HEK293T (cell line): ENCODE measurements around the gene SLC25A19.

ENCODE experiments used
- ARNT ChIP-seq: fragments of 450-650 bp; IDR thresholded peaks from 2 replicates; pipeline ENCODE4 v1.6.1; 2017; ENCODE audit warnings: mild to moderate bottlenecking
- BHLHE40 ChIP-seq: fragments of 450-650 bp; IDR thresholded peaks from 2 replicates; pipeline ENCODE4 v1.6.1; 2016; ENCODE audit warnings: mild to moderate bottlenecking, moderate library complexity, borderline replicate concordance
- FOXM1 ChIP-seq: fragments of 450-650 bp; IDR thresholded peaks from 2 replicates; pipeline ENCODE4 v1.6.1; 2017; ENCODE audit warnings: mild to moderate bottlenecking, borderline replicate concordance
- HDGF ChIP-seq: fragments of 450-650 bp; IDR thresholded peaks from 2 replicates; pipeline ENCODE4 v1.6.1; 2017; ENCODE audit warnings: antibody characterized with exemption, borderline replicate concordance
- L3MBTL2 ChIP-seq: fragments of 450-650 bp; conservative IDR thresholded peaks from 2 replicates; pipeline ENCODE4 v1.6.1; 2016; ENCODE audit warnings: mild to moderate bottlenecking
- PKNOX1 ChIP-seq: fragments of 450-650 bp; IDR thresholded peaks from 2 replicates; pipeline ENCODE4 v1.6.1; 2016
- SP1 ChIP-seq: fragments of 450-650 bp; IDR thresholded peaks from 2 replicates; pipeline ENCODE4 v1.6.1; 2017

DNA sequence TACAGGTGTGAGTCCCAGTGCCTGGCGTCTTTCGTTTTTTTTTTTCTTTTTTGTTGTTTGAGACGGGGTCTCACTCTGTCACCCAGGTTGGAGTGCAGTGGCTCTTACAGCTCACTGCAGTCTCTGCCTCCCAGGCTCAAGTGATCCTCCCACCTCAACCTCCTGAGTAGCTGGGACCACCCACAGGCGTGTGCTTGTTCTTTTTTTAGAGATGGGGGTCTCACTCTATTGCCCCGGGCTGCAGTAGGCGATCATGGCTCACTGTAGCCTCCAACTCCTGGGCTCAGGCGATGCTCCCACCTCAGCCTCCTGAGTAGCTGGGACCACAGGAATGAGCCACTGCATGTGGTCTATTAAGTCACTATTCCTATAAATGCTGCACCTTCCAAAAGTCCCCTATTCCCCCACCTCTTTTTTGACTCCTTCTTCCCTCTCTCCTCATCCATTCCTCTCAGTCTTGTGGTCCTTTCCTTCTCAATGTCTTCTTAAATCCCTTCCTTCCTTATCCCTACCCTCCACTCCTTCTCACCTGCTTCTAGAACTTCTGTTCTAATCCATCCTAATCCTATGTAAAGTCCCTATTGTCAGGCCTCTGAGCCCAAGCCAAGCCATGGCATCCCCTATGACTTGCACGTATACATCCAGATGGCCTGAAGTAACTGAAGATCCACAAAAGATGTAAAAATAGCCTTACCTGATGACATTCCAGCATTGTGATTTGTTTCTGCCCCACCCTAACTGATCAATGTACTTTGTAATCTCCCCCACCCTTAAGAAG lies 37.0 kb downstream of the SLC25A19 start:
- TF ChIP-seq SP1 (no peak), PKNOX1 (no peak), L3MBTL2 (no peak), HDGF (no peak), ARNT (no peak), BHLHE40 (no peak), FOXM1 (no peak)
